H9 (cell line): ENCODE measurements around the gene CRY2. TPM values are rescaled to one million over a fixed set of nuclear protein-coding genes. Genes with fewer than 3 reads are reported as not detected.

ENCODE experiments used
- DNase-seq: peaks from one replicate; pipeline ENCODE4 v3.0.0-alpha.2; 2017
- H2AFZ ChIP-seq: one replicate; pipeline ENCODE4 v1.6.1; 2013; ENCODE audit warnings: mild to moderate bottlenecking, low read length, control low read depth, moderate library complexity
- H2AK5ac ChIP-seq: 2 replicates; pipeline ENCODE4 v1.6.1; 2013; ENCODE audit warnings: low read length, control low read depth, mixed read lengths; ENCODE audit not compliant: insufficient read length
- H2BK120ac ChIP-seq: one replicate; pipeline ENCODE4 v1.6.1; 2013; ENCODE audit warnings: low read depth, mild to moderate bottlenecking, low read length, control low read depth, inconsistent platforms; ENCODE audit not compliant: poor library complexity, severe bottlenecking
- H2BK12ac ChIP-seq: 2 replicates; pipeline ENCODE4 v1.6.1; 2013; ENCODE audit warnings: low read length, control low read depth, mixed read lengths, low read depth; ENCODE audit not compliant: insufficient read length
- H2BK15ac ChIP-seq: 2 replicates; pipeline ENCODE4 v1.6.1; 2013; ENCODE audit warnings: low read depth, low read length, control low read depth
- H2BK20ac ChIP-seq: one replicate; pipeline ENCODE4 v1.6.1; 2013; ENCODE audit warnings: low read depth, mild to moderate bottlenecking, low read length, control low read depth, inconsistent platforms; ENCODE audit not compliant: poor library complexity, severe bottlenecking
- H2BK5ac ChIP-seq: 2 replicates; pipeline ENCODE4 v1.6.1; 2013; ENCODE audit warnings: low read length, control low read depth, mixed read lengths; ENCODE audit not compliant: insufficient read length
- H3K14ac ChIP-seq: 2 replicates; pipeline ENCODE4 v1.6.1; 2013; ENCODE audit warnings: low read length, control low read depth; ENCODE audit not compliant: insufficient read depth
- H3K18ac ChIP-seq: 2 replicates; pipeline ENCODE4 v1.6.1; 2013; ENCODE audit warnings: low read depth, mild to moderate bottlenecking, mixed read lengths, low read length, control low read depth; ENCODE audit not compliant: insufficient read length
- H3K23ac ChIP-seq: 2 replicates; pipeline ENCODE4 v1.6.1; 2013; ENCODE audit warnings: low read length, control low read depth, mixed read lengths, low read depth; ENCODE audit not compliant: insufficient read length
- H3K23me2 ChIP-seq: 2 replicates; pipeline ENCODE4 v1.6.1; 2013; ENCODE audit warnings: low read depth, mild to moderate bottlenecking, mixed read lengths, low read length, control low read depth; ENCODE audit not compliant: insufficient read length, poor library complexity, severe bottlenecking
- H3K27ac ChIP-seq: 2 replicates; pipeline ENCODE4 v1.5.1; 2013; ENCODE audit warnings: low read length, control low read depth, mixed read lengths, low read depth; ENCODE audit not compliant: insufficient read length
- H3K27me3 ChIP-seq: 2 replicates; pipeline ENCODE4 v1.6.1; 2013; ENCODE audit warnings: low read length, control low read depth, inconsistent platforms; ENCODE audit not compliant: insufficient read depth
- H3K4ac ChIP-seq: 2 replicates; pipeline ENCODE4 v1.6.1; 2013; ENCODE audit warnings: low read depth, mild to moderate bottlenecking, control low read depth, inconsistent platforms, low read length, moderate library complexity
- H3K4me1 ChIP-seq: 2 replicates; pipeline ENCODE4 v1.6.1; 2013; ENCODE audit warnings: low read length, control low read depth, inconsistent platforms; ENCODE audit not compliant: insufficient read depth
- H3K4me2 ChIP-seq: 2 replicates; pipeline ENCODE4 v1.6.1; 2013; ENCODE audit warnings: low read length, control low read depth, mixed read lengths; ENCODE audit not compliant: insufficient read length, insufficient read depth
- H3K56ac ChIP-seq: 2 replicates; pipeline ENCODE4 v1.6.1; 2013; ENCODE audit warnings: low read depth, mild to moderate bottlenecking, mixed read lengths, low read length, control low read depth; ENCODE audit not compliant: insufficient read length
- H3K79me1 ChIP-seq: 2 replicates; pipeline ENCODE4 v1.6.1; 2013; ENCODE audit warnings: low read depth, mild to moderate bottlenecking, moderate library complexity, low read length, control low read depth, inconsistent platforms; ENCODE audit not compliant: insufficient read depth, poor library complexity, severe bottlenecking
- H3K79me2 ChIP-seq: 2 replicates; pipeline ENCODE4 v1.6.1; 2013; ENCODE audit warnings: low read length, control low read depth, inconsistent platforms; ENCODE audit not compliant: insufficient read depth
- H3K9ac ChIP-seq: 2 replicates; pipeline ENCODE4 v1.6.1; 2013; ENCODE audit warnings: low read length, control low read depth, mixed read lengths; ENCODE audit not compliant: insufficient read length; ENCODE audit errors: extremely low read depth
- H3K9me3 ChIP-seq: one replicate; pipeline ENCODE4 v1.6.1; 2013; ENCODE audit warnings: low read depth, low read length, inconsistent platforms; ENCODE audit not compliant: control insufficient read depth
- H3T11ph ChIP-seq: one replicate; pipeline ENCODE4 v1.6.1; 2013; ENCODE audit warnings: mild to moderate bottlenecking, low read length, control low read depth, inconsistent platforms
- H4K20me1 ChIP-seq: one replicate; pipeline ENCODE4 v1.6.1; 2013; ENCODE audit not compliant: control insufficient read depth, insufficient read length, insufficient read depth
- H4K5ac ChIP-seq: 2 replicates; pipeline ENCODE4 v1.6.1; 2013; ENCODE audit warnings: low read depth, mild to moderate bottlenecking, mixed read lengths, low read length, control low read depth; ENCODE audit not compliant: insufficient read length
- H4K8ac ChIP-seq: replicated peaks from 2 replicates; pipeline ENCODE4 v1.6.1; 2013; ENCODE audit warnings: low read length, control low read depth, mixed read lengths, low read depth; ENCODE audit not compliant: insufficient read length
- H4K91ac ChIP-seq: 2 replicates; pipeline ENCODE4 v1.6.1; 2013; ENCODE audit warnings: low read depth, mild to moderate bottlenecking, moderate library complexity, mixed read lengths, low read length, control low read depth; ENCODE audit not compliant: insufficient read length
- H3K27ac Mint-ChIP-seq, 3 experiments: 2 replicates in 2 of 3; 3 replicates in 1 of 3; pipeline ENCODE4 v1.8.0; 2020 to 2021; ENCODE audit warnings: mixed read lengths in 3 of 3, mild to moderate bottlenecking in 1 of 3, moderate library complexity in 1 of 3
- H3K27me3 Mint-ChIP-seq: 2 replicates; pipeline ENCODE4 v1.8.0; 2021; ENCODE audit warnings: low read depth, mild to moderate bottlenecking, moderate library complexity, mixed read lengths
- H3K36me3 Mint-ChIP-seq, 3 experiments: 2 replicates in 2 of 3; 3 replicates in 1 of 3; pipeline ENCODE4 v1.8.0; 2020 to 2021; ENCODE audit warnings: low read depth in 3 of 3, mixed read lengths in 3 of 3; ENCODE audit not compliant: insufficient read depth in 1 of 3
- H3K4me1 Mint-ChIP-seq, 2 experiments: 2 replicates each; pipeline ENCODE4 v1.8.0; 2020; ENCODE audit warnings: mixed read lengths in 2 of 2
- H3K4me3 Mint-ChIP-seq, 2 experiments: 2 replicates in 1 of 2; 3 replicates in 1 of 2; pipeline ENCODE4 v1.8.0; 2020 to 2021; ENCODE audit warnings: mild to moderate bottlenecking in 2 of 2, mixed read lengths in 2 of 2, moderate library complexity in 1 of 2
- H3K9me3 Mint-ChIP-seq, 2 experiments: 2 replicates in 1 of 2; 3 replicates in 1 of 2; pipeline ENCODE4 v1.8.0; 2020; ENCODE audit warnings: mild to moderate bottlenecking in 2 of 2, mixed read lengths in 2 of 2, moderate library complexity in 1 of 2
- WGBS: extraction: QIAGEN DNeasy Blood & Tissue Kit; methylation state at CpG from one replicate; pipeline ENCODE4 v1.1.7; 2013; ENCODE audit warnings: missing lambda C conversion rate, low lambda C conversion rate, mixed read lengths; ENCODE audit not compliant: insufficient read length; ENCODE audit errors: extremely low coverage; 5-methylcytosine and 5-hydroxymethylcytosine counted together
- total RNA-seq: library from RNA; stranded (reverse); gene quantifications from 2 replicates; pipeline ENCODE4 v1.2.1, GENCODE V29; 2021
- TF ChIP-seq, protein P1 (sequence below): fragments of 200-600 bp; sonication (generic); conservative IDR thresholded peaks from 3 replicates; pipeline ENCODE4 v1.8.0; 2021; ENCODE audit warnings: antibody characterized with exemption, mild to moderate bottlenecking

CRY2 gene
- total RNA-seq, 1 experiment from 2014 or later: 14.4 TPM

DNA sequence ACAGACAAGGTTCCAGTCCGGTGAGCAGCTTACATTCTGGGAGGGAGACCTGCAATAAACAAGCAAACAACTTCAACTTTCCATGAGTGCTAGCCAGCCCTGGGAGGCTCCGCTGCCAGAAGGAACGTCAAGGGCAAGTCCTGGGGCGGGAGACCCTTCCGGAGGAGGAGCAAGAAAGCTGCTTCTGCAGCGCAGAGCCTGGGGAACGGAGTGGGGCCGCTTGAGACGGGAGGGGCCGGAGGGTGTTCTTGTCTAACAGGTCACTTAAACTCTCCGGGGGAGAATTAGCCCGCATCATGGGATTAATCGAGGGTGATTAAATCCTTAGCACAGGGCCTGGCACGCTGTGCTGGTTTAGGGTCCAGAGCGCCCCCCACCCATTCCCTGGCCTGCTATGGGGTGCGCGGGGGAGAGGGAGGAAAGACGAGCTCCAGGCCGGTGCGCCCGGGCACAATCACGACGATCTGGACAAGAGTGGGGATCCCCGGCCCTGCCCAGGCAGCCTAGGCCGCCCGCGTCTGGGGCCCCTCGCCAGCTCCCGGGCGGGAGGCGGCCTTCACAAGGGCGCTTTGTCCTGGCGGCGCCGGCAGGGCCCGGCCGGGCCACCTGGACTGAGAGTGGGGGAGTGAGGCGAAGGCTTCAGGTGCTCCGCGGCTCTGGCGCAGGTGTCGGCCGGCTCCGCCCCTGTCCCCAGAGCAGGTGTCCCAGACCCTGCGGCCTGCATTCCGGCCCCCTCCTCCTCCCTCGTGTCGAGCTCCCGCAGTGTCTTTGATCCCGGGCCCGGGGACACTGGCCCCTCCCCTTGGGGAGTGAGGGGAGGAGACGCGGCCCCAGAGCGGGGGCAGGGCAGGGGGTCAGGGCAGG, 74.5 kb downstream of the CRY2 start:
- no peak overlapping the region for H2AK5ac ChIP-seq
- H3K23ac ChIP-seq: no peak overlapping the region
- H2BK120ac ChIP-seq: no peak overlapping the region
- H3K36me3 Mint-ChIP-seq: peaks cover 18 to 26% (median 24%) of the 10 kb centered on the region in 3 experiments
- no peak overlapping the region for H2BK20ac ChIP-seq
- peak overlapping the region; percentile 45 for H3K4me2 ChIP-seq
- H3K9me3 Mint-ChIP-seq: no peaks in the 10 kb centered on the region; a peak in 1 of 5 replicates
- H3K79me1 ChIP-seq: no peaks in the 10 kb centered on the region
- no CpG with 5 or more reads among the region's 54 CpGs for WGBS
- H3K79me2 ChIP-seq: no peaks in the 10 kb centered on the region; the same call in 1 of the 2 replicates
- H3K9ac ChIP-seq: peak overlapping the region; percentile 3
- no peak overlapping the region for H2BK15ac ChIP-seq
- no peaks in the 10 kb centered on the region for H3K9me3 ChIP-seq
- no peak overlapping the region for H4K5ac ChIP-seq
- no peak overlapping the region for H4K8ac ChIP-seq
- no peak overlapping the region for H4K91ac ChIP-seq
- H3K27me3 ChIP-seq: no peaks in the 10 kb centered on the region; the same call in 1 of the 2 replicates
- H3K27ac ChIP-seq: no peak overlapping the region
- H3K56ac ChIP-seq: no peak overlapping the region
- H3K14ac ChIP-seq: peak overlapping the region; percentile 77
- peaks cover 2% of the 10 kb centered on the region; the same call in 1 of the 2 replicates for H3K27me3 Mint-ChIP-seq
- TF ChIP-seq, protein P1, sequence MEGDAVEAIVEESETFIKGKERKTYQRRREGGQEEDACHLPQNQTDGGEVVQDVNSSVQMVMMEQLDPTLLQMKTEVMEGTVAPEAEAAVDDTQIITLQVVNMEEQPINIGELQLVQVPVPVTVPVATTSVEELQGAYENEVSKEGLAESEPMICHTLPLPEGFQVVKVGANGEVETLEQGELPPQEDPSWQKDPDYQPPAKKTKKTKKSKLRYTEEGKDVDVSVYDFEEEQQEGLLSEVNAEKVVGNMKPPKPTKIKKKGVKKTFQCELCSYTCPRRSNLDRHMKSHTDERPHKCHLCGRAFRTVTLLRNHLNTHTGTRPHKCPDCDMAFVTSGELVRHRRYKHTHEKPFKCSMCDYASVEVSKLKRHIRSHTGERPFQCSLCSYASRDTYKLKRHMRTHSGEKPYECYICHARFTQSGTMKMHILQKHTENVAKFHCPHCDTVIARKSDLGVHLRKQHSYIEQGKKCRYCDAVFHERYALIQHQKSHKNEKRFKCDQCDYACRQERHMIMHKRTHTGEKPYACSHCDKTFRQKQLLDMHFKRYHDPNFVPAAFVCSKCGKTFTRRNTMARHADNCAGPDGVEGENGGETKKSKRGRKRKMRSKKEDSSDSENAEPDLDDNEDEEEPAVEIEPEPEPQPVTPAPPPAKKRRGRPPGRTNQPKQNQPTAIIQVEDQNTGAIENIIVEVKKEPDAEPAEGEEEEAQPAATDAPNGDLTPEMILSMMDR: no peak
- H4K20me1 ChIP-seq: no peaks in the 10 kb centered on the region
- peaks cover 35 to 48% of the 10 kb centered on the region in 2 experiments for H3K4me1 Mint-ChIP-seq
- no peak overlapping the region for H2AFZ ChIP-seq
- H3K4ac ChIP-seq: no peak overlapping the region
- H3K4me3 Mint-ChIP-seq: peak overlapping the region; percentile 66 to 81
- DNase-seq: peak; percentile 98
- H2BK5ac ChIP-seq: no peak overlapping the region
- H3K18ac ChIP-seq: peak overlapping the region; percentile 69
- no peaks in the 10 kb centered on the region for H3K4me1 ChIP-seq
- H3T11ph ChIP-seq: no peak overlapping the region
- no peak overlapping the region for H2BK12ac ChIP-seq
- peak overlapping the region; percentile 90 to 98 (median 95) for H3K27ac Mint-ChIP-seq
- H3K23me2 ChIP-seq: peaks cover 8% of the 10 kb centered on the region
